NCI-H446 treated with DMSO at 0.1 percent for 48 hours (cell line): ENCODE measurements around the gene C1QTNF7.

ENCODE experiments used
- DNase-seq: peaks from one replicate; lab custom pipeline; 2025; lab: John Stamatoyannopoulos, UW

Gene C1QTNF7, protein sequence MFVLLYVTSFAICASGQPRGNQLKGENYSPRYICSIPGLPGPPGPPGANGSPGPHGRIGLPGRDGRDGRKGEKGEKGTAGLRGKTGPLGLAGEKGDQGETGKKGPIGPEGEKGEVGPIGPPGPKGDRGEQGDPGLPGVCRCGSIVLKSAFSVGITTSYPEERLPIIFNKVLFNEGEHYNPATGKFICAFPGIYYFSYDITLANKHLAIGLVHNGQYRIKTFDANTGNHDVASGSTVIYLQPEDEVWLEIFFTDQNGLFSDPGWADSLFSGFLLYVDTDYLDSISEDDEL

GRCh38 chr4:15427701-15428100 lies at the start of gene C1QTNF7:
Gene C1QTNF7, plus strand, starts transcription at chr4:15428033. Its CDS starts 7,711 bp downstream, at chr4:15435744.
- DNase-seq = no peak

DNA sequence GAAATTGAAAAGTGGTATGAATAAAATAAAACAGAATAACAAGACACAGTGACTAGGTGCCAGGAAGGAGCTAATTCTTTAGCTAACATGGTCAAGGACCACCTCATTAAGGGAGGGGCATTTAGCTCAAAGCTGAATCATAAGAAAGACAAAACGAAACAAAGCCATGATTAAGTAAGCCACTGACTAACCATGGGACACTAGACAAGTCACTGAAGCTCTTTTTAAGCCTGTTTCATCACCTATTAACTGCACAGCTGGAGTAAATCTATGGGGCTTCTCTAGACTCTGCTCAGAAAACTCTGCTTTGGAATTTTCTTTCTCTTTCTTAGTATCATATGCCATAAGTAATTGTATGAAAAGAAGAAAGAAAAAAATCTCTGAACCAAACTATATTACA lies 49.8 kb upstream of the C1QTNF7 start:
- DNase-seq = no peak

- DNase-seq = peak; percentile 20
Measured at GRCh38 chr4:15378493-15378892, 49.3 kb upstream of the C1QTNF7 start.

- peak; percentile 14 for DNase-seq
Measured at GRCh38 chr4:15381806-15382338, 46.0 kb upstream of the C1QTNF7 start.

DNA sequence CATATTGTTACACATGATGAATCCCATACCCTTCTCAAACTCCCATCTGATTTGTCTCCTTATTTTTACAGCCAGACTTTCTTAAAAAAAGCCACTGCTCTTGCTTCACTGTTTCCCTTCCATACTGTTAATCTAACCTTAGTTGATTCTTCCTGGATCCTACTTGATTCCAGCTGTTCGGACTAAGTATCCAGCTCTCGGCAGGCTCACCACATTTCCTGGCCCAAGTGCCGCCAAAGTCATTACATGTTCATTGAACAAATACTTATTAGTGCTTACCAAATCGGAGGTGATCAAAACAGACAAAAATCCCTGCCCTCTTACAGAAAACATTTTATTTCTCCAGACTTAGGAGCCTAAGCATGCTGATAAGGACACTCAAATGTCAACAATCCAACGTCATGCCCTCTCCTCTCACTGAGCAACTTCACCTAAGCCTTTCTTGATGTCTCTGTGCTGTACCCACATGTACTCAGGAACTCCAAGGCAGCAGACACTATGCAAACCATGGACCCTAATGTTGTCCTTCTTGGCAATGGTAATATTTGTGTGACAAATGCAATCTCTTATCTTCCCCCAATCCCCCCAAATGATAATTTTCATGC lies 45.1 kb upstream of the C1QTNF7 start:
- DNase-seq = no peak

GRCh38 chr4:15385515-15385914 lies 42.3 kb upstream of the C1QTNF7 start:
- no peak for DNase-seq

DNA sequence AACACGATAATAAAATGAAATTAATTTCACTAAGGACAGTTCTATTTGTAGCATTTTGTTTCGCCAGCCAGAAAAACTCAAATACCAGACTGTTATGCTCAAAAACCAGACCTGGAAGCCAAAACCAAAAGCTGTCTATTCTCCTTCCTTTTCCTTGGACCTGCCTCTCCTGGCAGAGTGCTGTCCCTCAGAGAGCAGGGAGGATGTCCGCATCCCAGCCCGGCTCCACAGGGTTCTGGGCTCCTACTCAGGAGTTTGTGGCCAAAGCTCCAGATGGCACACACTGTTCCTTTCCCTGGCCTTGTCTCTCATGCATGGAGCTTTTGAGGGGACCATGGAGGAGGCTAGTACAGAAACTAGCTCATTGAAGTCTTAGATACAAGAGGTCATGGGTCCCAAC lies 41.9 kb upstream of the C1QTNF7 start:
- peak; percentile 73 for DNase-seq

DNA sequence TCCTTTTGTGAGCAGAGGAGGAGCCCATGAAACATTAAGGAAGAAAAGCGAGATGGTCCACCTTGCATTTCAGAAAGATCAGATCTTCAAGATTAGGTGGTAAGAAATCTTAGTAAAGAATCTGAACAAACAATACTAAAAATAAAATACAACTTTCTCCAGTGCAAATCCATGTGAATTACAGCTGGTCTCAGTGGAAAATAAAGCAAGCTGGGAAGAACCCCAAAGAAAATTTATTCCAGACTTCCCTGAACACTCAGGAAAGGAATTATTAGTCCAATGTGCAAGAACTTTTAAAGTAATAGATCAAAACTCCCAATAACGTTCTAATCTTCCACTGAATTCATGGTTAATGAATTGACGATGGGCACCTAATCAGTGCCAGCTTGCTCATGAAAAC lies 37.3 kb upstream of the C1QTNF7 start:
- no peak for DNase-seq

GRCh38 chr4:15392053-15392805 lies 35.6 kb upstream of the C1QTNF7 start:
- no peak for DNase-seq

DNA sequence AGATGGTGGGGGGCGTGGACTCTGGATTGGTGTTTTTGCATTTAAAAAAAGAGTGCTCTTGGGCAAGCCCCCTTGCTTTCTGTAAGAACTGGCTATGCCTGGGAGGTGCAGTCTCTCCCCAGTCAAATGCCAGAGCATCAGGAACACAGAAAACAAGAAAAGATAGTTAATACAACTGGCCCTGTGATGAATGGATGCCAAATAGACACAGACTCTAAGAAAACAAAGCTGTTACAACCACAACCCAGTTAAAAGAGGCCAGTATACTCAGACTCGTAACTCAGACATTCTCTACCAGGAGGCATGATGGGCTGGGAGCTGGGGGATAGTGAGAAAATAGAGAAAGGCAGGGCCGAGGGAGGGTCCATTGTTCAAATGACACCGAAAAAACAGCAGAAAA lies 32.5 kb upstream of the C1QTNF7 start:
- peak; percentile 14 for DNase-seq

DNA sequence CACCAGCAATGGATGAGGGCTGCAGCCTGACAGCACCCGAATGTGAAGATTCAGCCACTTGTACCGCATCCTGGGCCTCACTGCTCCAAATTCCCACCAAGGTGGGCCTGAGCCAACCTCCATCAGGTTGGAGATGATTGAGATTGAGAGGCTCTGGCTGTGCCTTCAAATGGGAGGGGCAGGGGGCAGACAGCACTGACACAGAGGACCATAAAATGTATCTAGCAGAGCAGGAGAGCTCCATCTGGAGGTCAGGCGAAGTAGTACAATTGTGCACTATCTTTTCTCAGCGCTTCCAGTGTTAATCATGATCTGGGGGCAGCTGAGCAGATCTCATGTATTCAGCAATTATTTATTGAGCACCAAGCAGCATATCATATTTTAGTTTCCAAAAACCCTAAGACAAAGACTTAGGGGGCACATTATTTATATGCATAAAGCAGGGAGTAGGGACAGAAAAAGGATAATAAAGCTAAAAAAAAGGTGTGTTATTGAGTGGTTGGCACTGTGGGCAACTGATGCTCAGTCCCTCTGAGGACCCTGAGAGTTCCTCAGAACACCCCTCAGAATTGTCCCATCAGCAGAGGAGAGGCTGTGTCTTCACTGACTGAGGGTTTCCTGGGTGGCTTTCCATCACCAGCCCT lies 31.6 kb upstream of the C1QTNF7 start:
- peak; percentile 42 for DNase-seq

- DNase-seq = no peak
Measured at GRCh38 chr4:15398001-15398400, 29.8 kb upstream of the C1QTNF7 start.

DNA sequence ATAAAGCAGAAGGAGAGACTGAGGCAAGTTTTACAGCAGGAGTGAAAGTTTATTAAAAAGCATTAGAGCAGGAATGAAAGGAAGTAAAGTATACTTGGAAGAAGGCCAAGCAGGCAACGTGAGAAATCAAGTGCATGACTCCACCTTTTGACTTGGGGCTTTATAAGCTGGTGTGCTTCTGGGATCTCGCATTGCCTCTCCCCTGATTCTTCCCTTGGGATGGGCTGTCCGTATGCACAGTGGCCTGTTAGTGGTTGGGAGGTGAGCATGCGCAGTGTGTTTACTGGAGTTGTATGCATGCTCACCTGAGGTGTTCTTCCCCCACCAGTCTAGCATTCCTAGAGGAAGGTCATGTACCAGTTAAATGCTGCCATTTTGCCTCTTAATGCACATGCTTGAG lies 29.1 kb upstream of the C1QTNF7 start:
- no peak for DNase-seq

- no peak for DNase-seq
Measured at GRCh38 chr4:15400226-15400625, 27.6 kb upstream of the C1QTNF7 start.

- no peak for DNase-seq
Measured at GRCh38 chr4:15400981-15401671, 26.7 kb upstream of the C1QTNF7 start.

GRCh38 chr4:15402146-15402545 lies 25.7 kb upstream of the C1QTNF7 start:
- no peak for DNase-seq

DNA sequence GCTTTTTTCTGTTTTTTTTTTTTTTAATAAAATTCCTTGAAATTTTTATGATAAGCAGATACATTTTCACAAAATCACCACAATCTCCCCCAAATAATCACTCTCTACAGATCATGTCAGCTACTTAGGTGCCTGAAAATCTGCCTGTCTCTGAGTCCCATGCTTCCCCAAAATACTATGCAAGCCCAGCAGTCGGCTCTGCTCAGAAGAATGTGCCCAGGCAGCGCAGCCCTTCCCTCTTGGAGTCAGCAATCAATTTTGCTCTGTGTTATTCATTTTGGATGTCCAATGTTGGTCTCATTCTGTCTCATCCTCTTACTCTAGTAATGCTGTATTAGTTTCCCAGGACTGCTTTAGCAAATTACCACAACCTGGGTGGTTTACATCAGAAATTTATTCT lies 24.9 kb upstream of the C1QTNF7 start:
- DNase-seq = no peak

DNA sequence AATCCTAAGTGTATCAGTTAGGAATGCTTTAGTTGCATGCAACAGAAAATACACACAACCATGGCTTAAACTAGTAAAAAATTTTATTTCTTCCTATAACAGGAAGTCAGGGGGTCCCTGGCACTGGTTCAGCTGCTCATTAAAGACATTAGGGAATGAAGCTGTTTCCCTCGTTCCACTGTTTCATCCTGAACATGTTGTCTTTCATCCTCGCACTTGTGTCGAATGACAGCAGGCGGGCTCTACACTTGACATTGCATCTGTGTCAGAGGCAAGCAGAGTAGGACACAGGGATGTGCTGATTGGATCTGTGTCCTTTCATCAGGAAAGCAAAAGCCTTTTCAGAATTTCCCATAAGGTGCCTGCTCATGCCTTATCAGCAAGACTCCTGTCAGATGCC lies 22.8 kb upstream of the C1QTNF7 start:
- no peak for DNase-seq

DNA sequence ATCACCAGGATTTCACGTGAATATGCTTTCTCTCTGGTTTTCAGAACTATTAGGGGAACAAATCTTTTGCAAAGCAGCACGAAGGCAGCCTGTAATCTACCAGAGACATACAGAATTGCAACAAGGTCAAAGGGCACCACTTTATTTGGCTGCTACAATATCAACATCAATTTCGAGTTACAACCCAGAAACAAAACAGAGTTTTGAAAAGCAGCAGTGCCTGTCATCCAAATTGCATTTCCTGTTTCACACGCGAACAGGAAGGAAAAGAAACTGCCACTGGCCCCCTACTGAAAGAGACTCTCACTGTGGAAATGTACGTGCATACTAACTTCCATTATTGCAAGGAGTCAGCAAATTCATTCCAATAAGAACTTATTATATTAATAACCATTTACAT lies 17.1 kb upstream of the C1QTNF7 start:
- DNase-seq = no peak

DNA sequence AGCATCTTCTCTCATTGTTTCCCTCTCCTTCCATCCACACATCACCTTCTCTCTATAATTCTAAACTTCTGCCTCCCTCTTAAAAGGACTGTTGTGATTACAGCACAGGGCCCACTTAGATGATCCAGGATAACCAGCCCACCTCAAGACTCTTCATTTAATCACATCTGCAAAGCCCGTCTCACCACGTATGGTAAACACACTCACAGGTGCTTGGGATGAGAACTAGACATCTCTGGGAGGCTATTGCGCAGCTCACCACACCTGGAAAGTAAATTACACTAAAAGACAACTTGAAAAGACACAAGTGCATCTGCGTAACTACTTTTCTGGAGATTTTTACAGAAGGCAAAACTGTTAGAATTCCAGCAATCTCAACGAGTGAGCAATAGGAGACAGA lies 15.4 kb upstream of the C1QTNF7 start:
- no peak for DNase-seq

DNA sequence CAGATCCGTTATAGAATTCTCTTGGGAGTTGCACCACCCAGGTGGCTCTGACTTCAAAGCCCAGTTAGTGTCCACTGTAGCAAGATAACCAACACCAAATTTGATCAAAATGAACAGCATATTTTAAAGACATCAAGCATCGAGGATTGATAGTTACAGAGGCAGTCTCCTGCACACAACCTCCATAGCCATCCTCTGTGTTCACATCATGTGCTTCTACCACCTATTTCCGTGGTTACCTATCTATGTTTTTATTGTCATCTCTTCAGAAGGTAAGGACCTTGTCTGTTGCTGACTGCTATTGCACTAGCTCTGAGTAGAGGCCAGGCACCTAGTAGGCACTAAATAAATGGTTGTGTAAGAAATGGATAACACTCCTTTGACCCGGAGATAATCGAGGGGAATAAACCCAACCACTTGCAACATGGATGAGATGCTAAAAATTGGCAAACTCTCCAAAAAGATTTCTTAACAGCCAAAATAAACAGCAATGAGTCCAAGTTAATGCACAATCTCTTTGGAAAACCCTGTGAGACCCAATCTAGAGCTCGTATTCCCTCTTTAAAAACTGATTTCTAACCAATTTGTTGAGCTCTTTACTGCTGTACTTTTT lies 14.7 kb upstream of the C1QTNF7 start:
- DNase-seq = no peak
